Left cardiac atrium (tissue), 4 donors: ENCODE results near the gene HDAC4. TPM values are rescaled to one million over a fixed set of nuclear protein-coding genes. Genes with fewer than 3 reads are reported as not detected.
"Not testable (repeated sequence)": the region's sequence is repeated elsewhere in the genome, so short reads cannot be mapped to it uniquely, and the experiment has no call there.

ENCODE experiments used
- ATAC-seq, 2 donors: fragments of 200-7000 bp; cut with Tn5 transposase; one replicate each; pipeline ENCODE4 v1.9.1; 2020; ENCODE audit warnings: mild to moderate bottlenecking in 2 of 2, moderate library complexity in 2 of 2
- DNase-seq: peaks from one replicate; pipeline ENCODE4 v3.0.0-alpha.2; 2020
- intact Hi-C, 2 donors: fragments of 100-400 bp; cut with DNase I; formaldehyde crosslinking; loops; one replicate each; pipeline versions ENCODE4 v1.14.1 to v1.15.1; 2022 to 2023
- total RNA-seq, 2 donors: library from RNA; stranded (reverse); fragmentation: NEBNext Ultra II Directional; extraction: Animal tissue kit (Norgen Biotek cat#: 25700); gene quantifications; one replicate each; pipeline ENCODE4 v1.2.1, GENCODE V29; 2021
- donor health status: DM: no; HTN: yes; CAD: no.
- donor health status: DM: no; HTN: yes; CAD: no; lungs with severe emphysema.
- donor health status: DM: yes; HTN: yes; CAD: no.
- donor health status: Dilated cardiomyopathy.

The HDAC4 gene
- total RNA-seq, 2 donors from 2014 or later = 25.6 to 31.2 TPM

DNA sequence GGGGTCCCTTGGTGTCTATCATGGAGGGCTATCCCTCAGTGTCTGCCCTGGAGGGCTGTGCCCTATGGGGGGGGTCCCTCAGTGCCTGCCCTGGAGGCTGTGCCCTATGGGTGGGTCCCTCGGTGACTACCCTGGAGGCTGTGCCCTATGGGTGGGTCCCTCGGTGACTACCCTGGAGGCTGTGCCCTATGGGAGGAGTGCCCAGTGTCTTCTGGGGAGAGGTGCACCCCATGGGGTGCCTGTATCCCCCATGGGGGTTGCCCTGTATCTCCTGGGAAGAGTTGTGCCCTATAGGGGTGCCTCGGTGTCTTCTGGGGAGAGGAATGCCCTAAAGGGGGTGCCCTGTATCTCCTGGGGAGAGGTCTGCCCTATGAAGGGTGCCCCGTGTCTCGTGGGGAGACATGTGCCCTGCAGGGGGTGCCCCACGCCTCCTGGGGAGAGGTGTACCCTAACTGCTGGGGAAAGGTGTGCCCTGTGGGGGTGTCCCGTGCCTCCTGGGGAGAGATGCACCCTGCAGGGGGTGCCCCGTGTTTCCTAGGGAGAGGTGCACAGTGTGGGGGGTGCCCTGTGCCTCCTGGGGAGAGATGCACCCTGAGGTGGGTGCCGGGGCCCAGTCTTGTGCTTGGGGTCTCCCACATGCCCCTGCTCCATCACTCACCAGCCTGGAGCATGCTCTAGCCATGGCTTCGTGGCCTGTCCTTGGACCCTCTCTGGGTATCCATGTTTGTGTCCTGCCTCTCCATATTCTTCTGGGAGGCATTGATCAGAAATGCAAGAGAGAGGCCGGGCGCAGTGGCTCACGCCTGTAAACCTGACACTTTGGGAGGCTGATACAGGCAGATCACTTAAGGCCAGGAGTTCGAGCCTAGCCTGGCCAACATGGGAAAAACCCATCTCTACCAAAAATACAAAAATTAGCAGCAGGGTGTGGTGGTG is 215.6 kb downstream of the HDAC4 start:
- DNase-seq (no peak), ATAC-seq (no peak)
- intact Hi-C loops = no loop called here

DNA sequence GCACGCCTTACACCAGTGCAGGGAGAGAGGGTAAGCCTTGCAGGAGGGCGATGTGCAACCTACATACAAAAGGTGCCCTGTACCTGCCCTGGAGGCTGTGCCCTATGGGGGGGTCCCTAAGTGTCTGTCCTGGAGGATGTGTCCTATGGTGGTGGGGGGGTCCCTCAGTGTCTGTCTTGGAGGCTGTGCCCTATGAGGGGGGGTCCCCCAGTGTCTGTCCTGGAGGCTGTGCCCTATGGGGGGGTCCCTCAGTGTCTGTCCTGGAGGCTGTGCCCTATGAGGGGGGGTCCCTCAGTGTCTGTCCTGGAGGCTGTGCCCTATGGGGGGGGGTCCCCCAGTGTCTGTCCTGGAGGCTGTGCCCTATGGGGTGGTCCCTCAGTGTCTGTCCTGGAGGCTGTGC is 216.6 kb downstream of the HDAC4 start:
- ATAC-seq (no peak), DNase-seq (no peak)
- intact Hi-C loops = no loop called here

DNA sequence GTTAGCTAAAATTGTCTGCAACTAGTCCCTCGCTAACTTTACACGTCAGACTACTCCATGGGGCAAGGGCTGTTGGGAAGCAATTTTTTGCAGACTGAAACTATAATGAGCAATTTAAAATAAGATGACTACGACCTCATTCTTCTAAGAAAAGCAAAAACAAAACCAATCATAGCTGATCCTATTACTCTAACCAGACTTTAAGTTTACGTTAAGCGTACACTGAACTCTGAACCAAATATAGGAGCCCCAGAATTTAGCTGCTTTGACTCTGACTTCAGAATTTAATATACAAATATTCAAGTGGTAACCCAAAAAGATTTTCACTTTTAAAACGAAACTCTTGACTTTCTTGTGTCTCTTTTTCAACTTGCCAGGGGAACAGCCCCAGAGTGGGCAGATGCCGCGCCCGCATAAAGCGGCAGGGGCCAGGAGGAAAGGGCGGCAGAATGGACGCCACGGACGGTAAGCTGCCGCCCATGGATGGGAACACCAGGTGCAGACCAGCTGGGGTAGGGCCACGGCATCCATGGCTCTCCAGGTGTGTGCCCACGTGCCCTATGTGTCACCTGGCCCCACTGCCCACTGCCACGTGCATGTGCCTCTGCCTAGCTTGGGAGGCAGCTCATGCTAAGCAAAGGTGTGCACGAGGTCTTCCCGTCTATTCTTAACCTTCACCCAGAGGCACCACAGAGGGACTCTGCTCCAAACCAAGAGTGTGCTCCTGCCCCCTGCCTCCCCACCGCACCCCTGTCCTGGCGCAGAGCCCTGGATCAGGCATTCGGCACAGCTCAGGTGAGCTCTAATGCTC is 217.6 kb downstream of the HDAC4 start:
- ATAC-seq = no peak
- intact Hi-C loops = no loop called here
- peak; percentile 6 for DNase-seq

DNA sequence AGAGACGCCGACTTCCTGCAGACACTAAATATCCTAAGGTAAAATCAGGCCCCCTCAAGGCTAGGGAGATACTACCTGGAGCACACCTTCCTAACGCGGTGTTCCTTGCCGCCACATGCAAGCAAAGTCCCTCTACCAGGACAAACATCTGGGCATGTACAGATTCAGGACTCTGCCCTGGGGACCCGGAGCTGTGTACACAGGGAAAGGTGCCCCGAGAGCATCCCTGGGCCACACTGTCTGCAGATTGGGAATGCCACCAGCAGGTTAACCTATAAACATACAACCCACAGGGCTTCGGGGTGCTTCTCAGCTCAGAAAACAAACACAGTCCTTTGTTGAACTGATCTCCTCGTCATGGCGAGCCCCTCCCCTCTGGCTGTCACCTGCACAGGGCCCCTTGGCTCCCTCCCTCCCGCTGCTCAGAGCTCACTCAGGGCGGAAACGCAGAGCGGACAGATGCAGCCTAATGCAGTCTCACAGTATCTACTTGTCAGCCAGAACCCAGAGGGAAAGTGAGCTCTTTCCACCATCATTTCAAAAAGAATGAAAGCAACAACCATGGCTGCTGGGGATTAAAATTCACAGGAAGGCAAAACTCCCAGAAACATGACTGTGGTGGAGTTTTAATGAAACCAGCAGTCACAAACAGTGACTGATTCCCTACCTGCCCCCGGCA is 218.8 kb downstream of the HDAC4 start:
- peak; percentile 2 for DNase-seq
- ATAC-seq = no peak
- intact Hi-C loops = no loop called here

DNA sequence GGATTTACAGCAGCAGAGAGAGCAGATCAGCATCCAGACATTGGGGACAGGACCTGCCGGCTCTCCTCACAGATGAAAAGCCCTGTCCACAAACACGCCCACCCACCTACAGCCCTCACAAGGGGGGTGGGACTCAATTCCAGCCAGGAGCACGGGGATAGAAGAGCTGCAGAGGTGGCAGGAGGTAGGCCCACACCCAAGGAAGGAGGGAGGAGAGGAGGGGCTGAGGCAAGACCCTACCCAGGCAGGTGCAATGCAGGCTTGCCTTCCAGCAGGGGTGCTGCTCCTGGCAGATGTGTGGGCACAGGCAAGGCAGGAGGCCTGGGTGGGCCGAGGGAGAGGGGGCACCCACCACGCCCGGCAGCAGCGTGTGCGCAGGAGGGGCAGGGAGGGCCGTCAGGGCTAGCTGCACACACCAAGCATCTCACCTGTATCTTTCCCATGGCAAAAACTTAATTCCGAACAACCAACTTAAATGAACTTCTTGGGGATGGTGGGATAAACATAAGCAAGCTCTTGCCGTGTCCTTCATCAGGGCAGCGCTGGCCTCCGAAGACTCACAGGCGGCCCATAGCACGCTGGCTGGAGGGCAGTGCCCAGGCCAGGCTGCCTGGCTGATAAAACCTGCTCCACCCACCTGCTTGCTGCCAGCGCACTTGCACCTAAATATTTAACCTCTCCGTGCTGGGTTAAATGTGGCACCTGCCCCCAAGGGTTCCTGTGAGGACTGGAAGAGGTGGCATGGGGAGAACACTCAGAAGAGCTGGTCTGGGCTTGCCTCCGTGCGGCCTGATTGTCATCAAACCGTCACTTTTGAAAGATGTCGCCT is 219.5 kb downstream of the HDAC4 start:
- intact Hi-C loops = no loop called here
- DNase-seq (peak; percentile 6), ATAC-seq (no peak)

DNA sequence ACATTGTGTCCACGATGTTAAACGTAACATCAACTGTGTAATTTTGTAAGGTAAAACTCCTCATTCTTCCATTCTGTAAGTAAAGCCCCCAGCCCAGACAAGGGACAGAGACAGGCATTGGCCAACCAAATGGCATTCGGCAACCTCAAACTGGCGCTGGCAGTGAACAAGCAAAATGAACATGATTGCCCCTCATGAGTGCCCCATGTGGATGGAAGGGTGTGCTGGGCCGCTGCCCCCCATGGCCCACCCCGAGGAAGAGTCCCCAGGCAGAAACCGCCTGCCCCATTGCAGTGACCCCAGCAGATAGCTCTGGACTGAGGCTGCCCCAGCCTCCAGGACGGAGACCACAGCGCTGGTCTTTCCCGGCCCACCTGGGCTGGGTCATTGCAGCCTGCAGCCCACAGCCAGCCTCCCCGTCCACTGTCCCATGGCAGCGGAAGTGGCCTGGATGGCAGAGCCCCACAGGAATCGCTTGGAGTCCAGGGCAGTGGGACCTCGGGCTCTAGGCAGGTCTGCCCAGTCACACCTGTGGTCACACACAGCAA is 220.2 kb downstream of the HDAC4 start:
- intact Hi-C loops = no loop called here
- DNase-seq (peak; percentile 3), ATAC-seq (no peak)

DNA sequence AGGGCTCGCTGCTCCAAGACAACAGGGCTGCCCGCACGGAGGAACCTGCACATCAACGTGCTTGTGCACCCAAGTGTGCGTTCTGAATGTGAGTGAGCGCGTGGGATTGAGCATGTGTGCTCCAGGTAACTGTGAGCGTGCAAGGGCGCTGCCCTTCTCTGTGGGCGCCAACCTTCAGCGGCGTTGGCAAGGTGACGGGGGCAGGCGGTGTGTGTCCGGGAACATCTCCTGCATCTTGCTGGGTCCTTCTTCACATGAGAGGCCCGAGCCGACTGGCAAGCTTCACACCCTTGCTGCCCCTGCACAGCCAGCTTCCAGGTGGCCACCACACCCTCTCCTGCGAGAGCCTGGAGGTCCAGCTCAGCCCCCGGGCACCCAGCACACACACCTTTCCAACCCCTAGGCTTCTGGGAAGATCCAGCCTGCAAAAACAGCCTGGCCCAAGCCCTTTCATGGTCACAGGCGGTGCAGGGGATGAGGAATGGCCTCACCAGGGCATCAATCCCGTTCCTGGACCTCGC is 220.9 kb downstream of the HDAC4 start:
- intact Hi-C loops = no loop called here
- ATAC-seq (no peak), DNase-seq (peak; percentile 6)

DNA sequence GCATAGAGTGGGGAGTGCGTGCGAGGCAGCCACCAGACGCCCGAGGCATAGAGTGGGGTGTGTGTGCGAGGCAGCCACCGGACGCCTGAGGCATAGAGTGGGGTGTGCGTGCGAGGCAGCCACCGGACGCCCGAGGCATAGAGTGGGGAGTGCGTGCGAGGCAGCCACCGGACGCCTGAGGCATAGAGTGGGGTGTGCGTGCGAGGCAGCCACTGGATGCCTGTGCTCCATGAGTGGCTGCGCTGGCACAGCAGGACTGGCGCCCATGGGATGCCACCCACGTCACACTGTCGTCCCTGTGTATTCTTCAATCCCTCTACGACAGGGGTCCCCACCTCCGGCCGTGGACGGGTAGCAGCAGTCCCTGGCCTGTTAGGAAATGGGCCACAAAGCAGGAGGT is 221.9 kb downstream of the HDAC4 start:
- intact Hi-C loops = no loop called here
- DNase-seq (peak; percentile 16), ATAC-seq (no peak)

DNA sequence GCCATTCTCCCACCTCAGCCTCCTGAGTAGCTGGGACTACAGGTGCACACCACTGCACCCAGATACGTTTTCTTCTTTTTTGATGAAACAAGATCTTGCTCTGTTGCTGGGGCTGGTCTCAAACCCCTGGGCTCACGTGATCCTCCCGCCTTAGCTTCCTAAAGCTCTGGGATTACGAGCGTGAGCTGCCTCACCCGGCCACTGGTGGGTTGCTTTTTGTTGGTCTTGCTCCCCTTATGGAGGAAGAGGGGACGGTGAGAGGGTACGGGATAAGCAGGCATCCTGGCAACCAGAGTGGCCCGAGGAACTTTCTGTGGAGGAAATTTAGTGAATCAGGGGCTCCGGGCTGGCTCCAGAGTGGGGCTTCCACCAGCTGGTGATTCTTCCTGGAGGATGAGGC is 222.3 kb downstream of the HDAC4 start:
- no peak for DNase-seq
- ATAC-seq = no peak
- intact Hi-C loops = no loop called here

DNA sequence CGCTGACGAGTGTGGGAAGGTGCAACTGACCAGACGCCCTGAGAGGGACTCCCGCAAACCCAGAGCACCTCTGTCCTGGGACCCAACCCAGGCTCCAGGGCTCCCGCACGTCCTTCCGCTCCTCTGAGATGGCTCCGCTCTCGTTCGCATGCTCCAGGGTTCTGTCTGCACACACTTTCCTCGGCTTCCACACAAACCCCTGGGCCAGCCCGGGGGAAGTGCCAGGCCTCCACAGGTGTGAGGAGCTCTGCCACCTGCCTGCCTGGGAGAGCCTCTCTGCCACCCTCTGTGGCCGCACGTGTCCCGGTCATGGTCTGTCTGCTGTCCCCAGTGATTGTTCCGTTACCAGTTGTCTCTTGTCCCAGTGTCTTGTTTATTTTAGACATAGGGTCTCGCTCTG is 222.9 kb downstream of the HDAC4 start:
- ATAC-seq (no peak), DNase-seq (peak; percentile 10)
- intact Hi-C loops = no loop called here

DNA sequence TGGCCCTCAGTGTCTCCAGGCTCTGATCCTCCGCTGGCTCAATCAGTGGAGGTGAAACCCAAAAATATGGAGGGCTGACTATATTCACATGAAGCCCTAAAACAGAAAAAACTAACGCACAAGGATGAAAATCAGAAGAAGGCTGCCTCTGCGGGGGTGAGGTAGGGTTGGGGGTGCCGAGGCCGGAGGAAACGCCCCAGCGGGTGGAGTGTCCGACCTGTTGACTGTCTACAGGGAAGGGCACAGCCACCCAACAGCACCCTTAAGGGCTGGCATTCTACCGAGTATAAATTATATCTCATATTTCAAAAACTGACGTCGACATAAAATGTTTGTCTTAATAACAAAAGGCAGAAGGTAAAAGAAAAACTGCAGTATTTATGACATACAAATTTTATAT is 223.5 kb downstream of the HDAC4 start:
- intact Hi-C loops = no loop called here
- peak; percentile 8 for DNase-seq
- no peak for ATAC-seq

DNA sequence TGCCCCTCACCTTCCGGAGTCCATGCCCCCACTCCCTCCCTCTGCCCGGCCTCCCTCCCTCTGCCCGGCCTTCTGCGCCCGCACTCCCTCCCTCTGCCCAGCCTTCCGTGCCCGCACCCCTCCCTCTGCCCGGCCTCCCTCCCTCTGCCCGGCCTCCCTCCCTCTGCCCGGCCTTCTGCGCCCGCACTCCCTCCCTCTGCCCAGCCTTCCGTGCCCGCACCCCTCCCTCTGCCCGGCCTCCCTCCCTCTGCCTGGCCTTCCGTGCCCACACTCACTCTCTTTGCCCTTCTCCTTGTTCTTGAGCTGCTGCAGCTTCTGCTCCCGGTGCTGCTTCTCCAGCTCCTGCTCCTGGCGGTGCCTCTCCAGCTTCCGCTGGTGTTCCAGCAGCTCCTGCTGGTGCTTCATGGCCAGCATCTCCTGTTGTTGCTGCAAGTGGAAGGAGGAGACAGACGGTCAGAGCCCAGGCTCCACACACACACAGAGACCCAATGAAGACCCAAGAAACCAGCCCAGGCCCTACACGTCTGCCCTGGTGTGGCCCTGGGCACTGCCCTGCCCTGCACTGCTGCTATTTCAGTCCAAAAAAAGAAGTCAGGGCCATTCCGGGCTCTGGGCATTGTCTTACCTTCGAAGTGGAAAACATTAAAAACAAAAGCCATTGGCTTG is 224.5 kb downstream of the HDAC4 start:
- intact Hi-C loops = not testable (repeated sequence)
- DNase-seq (peak; percentile 2), ATAC-seq (peak in 1 of 2 donors; percentile 31)

DNA sequence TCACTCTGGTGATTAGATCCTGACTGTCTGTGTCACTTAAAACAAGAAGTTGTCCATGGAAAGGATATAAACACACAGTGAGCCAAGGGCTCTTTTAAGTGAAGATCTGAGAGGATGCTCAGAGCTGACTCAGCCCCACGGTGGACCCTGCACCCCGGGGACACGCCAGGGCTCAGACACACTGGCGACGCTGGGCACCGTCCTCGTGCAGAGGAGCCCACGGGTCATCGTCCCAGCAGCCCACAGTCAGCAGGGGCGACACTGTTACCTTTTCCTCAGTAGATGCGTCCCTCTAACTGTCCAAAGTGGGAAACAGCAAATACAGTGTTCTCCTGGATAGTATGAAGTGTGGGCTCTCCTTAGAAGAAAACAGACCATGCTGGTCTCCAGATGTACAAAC is 225.6 kb downstream of the HDAC4 start:
- intact Hi-C loops = no loop called here
- no peak for ATAC-seq
- peak; percentile 5 for DNase-seq

DNA sequence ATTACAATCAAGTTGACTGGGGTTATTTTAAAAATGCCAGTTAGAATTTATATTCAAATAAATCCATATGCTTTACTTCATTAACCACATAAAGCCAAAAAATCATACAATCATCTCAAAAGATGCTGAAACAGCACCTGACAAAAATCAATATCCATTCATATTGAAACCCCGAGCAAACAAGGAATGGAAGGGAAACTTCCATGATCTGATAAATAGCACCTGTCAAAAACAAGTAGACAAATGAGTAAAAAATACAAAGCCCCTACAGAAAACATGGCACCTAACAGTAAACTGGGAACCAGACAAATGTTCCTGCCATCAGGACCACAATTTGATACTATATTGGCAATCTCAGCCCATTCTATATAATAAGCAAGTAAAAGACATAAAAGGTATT is 227.5 kb downstream of the HDAC4 start:
- intact Hi-C loops = no loop called here
- no peak for ATAC-seq
- DNase-seq = no peak

DNA sequence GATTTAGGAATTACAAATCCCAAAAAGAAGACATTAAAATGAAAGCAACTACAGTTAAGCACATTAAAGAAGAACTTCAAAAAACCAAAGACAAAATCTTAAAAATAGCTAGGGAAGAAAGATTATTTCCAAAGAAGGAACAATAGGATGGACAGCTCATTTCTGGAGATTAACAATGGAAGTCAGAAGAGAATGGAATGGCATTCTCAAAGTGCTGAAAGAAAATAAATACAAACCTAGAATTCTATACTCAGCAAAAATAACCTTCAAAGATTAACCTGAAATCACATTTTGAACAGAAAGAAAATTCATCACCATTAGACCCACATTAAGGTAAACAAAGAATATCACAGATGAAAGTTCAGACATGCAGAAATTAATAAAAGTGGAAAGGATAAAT is 229.2 kb downstream of the HDAC4 start:
- intact Hi-C loops = no loop called here
- ATAC-seq = no peak
- no peak for DNase-seq

DNA sequence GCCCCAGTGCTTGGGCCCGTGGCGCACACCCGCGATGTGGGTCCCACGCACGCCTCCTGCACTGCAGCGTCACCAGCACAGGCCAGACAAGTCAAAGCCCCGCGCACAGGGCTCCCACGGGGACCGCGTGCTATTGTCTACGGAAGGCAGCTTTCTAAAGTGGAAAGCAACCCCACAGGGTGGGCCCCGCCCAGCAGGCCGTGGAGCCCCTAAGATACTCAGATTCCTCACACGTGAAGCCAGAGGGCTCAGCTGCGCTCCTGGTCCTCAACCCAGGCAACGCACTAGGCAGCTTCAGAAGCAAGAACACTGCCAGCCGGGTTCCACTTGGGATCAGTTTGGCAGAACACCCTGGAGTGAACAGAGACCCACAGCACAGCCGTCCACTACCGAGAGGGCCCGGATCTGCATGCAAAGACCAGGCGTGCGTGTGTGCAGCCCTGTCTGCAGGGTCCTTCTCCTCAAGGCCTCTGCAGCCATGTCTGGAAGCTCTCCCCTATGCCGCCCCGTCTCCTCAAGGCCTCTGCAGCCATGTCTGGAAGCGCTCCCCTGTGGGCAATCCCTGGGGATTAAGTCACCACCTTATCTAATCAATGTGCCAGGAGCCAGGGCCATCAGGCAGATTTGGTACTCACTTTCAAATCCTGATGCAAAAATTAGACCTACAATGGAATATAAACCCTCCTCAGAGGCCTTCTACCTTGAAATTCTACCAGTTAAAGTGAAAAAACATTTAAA is 231.3 kb downstream of the HDAC4 start:
- DNase-seq = peak; percentile 17
- ATAC-seq = peak in 1 of 2 donors; percentile 56

DNA sequence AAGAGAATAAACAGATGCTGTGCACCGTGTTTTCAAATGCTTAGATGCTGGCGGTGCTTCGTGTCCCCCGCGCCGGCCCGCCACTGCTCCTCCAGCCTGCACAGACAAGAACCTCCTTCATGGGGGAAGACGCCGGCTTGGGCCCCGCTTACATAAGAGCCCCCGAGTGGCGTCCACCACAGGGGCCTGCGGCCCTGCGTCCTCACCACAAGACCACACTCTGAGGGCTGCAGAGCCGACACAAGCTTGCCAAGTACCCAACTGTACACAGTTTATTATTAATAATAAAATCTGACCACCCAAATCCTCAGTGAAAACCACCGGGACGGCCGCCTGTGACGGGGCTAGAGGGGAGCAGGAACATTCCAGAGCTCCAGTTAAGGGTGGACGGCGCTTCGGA is 232.2 kb downstream of the HDAC4 start:
- DNase-seq (peak; percentile 16), ATAC-seq (no peak)
- intact Hi-C loops = no loop called here

More for the DNA sequence above, 231.3 kb downstream of the HDAC4 start:
- intact Hi-C loops = no loop called here
